ENCODE data around the gene KCNN3.

Gene KCNN3

DNA sequence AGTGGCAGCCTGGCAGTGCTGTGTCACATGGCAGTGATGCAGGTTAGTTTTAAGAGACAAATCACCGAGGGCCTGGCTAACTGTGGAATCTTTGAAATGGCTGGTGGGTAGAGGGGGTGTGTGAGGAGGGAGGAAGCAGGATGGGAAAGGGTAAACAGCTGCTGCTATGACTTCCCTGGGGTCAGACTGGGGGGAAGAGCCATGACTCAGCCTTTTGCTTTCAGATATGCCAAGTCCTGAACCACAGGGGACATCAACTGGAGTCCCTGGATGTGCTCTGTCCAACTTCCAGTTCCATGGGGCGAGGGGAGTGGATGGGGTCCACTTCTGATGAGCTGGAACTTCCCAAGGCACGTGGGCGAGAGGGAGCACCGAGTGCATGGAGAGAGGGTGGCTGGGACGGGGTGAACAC, 141.0 kb downstream of the KCNN3 start:
- no peak for DNase-seq (ENCODE audit: low read depth in 3 of 3)

DNA sequence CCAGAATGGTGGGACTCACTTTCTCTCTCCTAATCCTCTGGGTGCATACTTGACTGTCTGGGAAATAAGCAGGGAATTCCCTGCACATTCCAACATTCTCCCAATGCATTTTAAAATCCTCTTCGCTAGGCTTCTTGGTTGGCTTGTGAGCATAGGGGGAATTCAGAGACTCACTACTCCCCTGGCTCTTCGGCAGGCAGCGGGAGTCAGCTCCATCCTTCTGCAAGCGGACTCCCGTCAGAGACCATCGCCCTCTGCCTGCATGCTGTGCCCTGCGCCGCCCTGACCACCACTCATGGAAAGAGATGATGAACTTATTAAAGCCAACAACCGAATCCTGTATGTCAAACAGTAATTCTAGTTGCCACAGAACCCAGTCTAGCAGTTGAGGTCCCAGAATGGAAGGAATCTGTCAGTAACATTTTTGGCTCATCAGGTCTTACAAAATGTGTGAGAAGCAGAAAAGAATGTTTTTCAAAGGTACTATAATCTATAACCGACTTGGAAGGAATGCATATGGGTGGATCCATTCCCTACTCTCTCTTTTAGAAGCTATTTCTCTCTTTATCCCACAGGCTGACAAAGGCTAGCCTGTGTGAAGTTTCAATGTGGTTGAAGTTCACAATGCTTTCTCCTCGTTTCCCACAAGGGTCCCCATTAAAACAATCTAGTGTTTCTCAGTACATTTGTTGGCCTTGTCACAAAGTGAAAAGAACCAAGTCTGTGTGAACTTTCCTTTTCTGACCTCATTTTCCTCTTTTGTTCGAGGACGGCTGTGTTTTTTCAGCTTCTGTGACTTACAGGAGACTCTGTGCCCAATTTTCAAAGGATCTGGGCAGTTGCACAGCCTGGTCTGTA, 143.0 kb downstream of the KCNN3 start:
- DNase-seq (ENCODE audit: low read depth in 3 of 3) = no peak

DNA sequence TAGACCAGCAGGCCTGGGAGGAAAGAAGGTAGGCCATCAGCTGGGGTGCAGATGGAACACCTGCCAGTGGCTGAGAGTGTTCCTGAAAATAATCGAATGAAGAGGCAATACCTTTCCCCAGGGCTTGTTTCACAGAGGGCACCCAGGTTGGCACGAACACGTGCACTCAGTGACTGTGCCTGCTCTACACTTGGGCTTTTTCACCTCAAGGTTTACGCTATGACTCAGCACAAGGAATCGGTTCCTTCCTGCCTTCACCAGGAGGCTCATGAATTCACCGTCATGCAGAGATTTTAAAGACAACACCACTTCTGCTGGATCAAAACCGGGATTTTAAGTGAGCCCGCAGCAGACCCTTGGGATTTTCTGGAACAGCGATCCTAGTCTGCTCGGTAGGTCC, 143.6 kb downstream of the KCNN3 start:
- DNase-seq (ENCODE audit: low read depth in 3 of 3) = no peak

DNA sequence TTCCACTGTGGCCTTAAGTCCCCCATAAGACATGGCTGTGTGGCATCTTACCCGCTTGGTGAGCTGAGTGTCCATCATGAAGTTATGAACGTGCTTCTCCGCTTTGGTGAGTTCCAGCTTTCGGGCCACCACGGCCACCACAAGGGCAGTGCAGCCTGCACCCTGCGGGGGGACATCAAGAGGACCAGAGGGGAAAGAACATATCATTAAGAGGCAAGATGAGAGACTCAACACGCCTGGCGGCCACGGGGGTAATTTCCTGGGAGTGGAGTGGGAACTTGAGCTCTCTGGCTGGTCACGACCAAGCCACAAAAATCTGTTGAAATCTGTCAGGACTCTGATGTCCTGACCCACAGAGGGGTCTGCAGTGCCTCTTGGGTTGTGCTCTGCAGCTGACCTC, 144.2 kb downstream of the KCNN3 start:
- no peak for DNase-seq (ENCODE audit: low read depth in 3 of 3)

DNA sequence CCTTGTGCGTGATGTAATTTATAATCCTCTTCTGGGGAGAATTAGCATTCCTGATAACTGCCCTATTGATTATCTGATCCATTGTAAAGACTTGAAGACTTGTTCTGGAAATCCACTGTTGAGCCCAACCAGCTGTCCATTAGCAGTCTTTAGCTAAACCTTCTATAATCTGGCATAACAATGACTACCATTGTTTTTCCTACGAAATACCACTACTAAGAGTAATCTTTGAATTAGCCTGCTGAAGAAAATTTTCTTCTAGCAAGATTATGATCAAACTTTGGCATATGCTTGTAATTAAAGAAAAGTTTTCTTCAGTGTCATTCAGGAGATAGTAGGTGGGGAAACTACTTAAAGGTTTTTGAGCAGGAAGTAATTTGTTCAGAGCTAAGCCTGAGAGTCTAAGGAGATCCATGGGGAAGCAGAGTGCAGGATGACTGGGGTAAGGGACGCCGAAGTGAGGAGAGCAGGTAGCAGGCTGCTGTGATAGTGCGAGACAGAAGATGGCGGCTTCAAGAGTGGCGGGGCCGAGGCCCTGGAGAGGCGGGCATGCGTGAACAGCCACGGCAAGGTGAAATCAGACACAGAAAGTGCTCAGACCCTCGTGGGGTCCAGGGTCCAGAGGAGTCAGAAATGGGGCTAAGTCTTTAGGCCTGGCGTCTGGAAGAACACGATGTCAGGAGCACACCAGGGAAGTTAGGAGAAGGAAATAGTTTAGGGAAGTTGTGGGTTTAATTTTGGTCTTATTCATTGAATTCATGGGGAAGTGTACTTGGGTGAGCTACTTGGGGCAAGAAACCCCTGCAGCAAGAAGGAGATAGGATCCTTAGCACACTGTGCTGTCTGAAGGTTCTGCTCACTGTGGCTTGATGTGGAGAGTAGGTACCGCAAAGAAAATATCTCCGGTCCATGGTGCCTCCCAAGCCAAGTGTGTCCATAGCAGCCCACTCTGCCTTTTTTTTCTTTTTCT, 149.5 kb downstream of the KCNN3 start:
- no peak for DNase-seq (ENCODE audit: low read depth in 3 of 3)

DNA sequence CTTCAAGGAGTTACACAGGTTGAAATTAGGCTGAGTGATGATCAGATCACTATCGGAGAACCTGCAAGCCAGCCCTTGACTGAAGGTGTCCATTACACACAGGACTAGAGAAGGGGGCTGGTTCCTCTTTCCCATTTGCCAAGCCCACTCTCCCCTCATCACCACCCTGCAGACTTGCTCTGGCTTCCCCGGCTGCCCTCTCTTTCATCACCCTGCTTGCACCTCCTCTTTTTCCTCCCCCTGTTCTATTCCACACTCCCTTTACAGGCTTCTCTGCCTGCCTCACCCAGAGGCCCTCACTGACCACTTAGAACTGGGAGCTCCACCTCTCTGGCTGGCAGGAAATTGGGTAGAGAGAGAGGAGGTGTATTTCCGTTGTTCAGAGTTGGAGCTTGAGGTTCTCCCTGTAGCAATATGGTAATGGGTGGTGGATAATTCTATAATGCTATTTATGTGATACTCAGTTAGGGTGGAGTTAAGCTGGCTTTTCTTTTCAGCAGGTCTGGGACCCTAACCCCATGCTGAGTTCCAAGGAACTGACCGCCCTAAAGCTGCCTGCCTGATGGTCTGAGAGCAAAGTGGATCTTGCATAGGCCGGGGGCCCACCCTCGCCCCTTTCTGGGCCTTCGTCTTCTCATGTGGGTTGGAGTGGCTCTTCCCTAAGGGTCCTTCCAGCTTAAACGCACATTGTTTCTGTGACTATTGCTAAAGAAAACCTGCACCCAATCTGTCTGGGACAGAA, 150.3 kb downstream of the KCNN3 start:
- DNase-seq (ENCODE audit: low read depth in 3 of 3) = no peak

DNA sequence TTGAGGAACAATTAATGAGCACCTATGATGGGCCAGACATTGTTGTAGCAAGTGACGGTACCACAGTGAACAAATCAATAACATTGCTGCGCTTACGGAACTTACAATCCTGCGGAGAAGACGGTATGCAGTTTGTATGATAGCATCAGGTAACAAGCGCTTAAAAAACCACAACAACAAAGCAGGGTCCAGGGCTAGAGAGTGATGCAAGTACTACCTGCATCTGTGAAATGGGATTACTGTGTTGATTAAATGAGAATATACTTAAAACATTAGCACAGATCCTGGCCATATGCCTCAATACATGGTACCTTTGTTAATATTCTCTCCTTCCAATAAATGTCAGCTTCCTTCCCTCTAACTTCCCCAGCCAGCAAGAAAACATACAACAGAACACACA, 151.5 kb downstream of the KCNN3 start:
- no peak for DNase-seq (ENCODE audit: low read depth in 3 of 3)

DNA sequence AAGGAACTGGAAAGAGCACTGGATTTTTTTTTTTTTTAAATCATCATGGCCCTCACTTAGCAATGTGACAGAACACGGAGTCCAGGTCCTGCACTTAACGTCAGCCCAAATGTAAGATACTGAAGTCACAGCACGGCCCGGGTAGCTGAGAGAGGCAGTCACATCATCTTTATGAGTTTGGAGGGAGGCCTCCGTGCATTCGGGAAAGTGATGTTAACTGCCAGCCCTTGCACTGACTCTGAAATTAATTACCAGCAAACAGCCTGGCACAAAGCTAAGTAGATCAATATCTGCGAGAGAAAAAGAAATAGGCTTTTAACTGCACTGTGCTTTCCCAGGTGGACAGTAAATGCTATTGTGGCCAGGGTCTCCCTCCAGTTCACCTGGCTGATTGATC, 152.6 kb downstream of the KCNN3 start:
- DNase-seq (ENCODE audit: low read depth in 3 of 3) = no peak

DNA sequence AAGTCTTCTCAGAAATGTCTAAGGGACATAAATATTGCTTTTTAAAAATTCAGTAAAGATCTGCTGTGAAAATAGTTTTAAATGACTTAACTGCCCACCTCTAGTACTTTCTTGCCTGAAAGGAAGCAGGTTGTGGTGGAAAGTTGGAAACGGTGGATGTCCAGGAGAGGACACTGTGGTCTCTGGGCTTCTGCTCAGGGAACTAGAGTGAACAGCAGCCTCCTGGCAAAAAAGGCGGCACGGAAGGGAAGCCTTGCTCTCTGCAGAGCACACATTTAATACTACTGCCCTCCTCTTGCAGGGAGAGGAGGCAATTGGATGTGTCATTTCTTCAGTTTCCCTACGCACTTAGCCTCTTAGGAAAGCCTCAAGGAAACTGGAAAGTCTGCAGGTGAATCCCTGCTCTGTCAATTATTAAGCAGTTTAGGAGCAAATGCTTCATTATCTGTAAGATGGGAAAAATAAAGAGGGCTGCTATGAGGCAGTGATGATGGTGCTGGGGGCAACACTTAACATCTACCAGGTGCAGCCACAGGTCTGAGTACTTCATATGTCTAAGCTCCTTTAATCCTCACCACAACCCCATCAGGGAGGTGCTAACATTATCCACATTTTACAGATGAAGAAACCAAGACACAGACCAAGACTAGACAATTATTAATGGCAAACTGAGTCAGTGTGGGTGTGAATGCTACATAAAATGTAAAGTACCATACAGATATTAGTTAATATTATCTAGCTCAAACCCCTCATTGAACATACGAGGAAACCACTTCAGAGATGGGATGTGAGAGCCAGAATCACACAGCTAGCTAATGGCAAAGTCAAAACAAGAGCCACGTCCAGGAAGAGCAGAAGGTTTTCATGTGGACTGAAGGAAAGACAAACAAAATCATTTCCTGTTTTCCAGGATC, 153.2 kb downstream of the KCNN3 start:
- no peak for DNase-seq (ENCODE audit: low read depth in 3 of 3)

DNA sequence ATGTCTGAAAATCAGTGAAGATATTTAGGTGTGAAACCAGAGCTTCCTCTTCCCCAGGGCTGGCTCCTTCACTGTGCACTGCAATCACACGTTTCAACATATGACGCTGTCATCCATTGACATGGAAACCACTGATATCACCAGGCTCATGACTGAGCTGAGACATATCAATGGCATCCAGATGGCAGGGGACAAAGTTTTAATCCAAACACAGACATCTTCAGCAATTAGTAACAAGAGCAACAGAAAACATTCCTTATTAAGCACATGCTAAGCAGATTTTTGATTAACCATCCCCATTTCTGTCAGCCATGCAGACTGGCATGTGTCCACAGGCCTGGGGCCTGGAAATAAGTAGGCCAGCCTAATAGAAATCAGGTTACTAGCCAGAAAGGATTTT, 154.1 kb downstream of the KCNN3 start:
- DNase-seq (ENCODE audit: low read depth in 3 of 3) = no peak

DNA sequence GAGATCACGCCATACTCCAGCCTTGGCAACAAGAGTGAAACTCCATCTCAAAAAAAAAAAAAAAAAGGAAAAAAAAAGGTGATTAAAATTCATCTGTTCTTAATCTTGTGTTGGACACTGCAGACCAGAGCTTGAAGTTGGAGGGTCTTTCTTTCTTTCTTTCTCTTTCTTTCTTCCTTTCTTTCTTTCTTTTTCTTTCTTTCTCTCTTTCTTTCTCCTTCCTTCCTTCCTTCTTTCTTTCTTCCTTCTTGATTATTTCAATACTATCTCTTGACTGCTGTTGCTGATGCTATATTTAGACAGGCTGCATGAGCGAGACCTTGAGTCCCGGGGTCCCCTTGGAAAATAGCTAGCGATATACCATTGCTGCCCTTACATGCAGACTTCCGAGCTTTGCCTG, 154.7 kb downstream of the KCNN3 start:
- no peak for DNase-seq (ENCODE audit: low read depth in 3 of 3)

DNA sequence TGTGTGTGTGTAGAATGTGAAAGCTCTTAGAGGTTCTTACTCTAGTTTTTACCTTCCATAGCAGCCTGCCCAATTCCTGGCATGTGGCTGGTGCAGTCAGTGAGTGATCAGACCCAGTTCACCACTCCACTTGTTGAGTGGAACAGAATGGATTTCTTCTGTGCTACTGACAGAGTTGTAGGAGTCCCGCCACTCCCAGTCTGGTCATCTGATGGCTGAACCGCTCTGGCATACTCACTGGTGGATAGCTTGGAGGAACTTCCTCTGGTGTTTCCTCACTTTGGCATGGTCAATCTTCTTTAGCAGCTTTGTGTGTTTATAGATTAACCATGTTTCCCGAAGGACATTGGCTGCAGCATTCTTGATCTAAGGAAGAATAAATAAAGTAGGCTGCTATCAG, 155.4 kb downstream of the KCNN3 start:
- no peak for DNase-seq (ENCODE audit: low read depth in 3 of 3)

DNA sequence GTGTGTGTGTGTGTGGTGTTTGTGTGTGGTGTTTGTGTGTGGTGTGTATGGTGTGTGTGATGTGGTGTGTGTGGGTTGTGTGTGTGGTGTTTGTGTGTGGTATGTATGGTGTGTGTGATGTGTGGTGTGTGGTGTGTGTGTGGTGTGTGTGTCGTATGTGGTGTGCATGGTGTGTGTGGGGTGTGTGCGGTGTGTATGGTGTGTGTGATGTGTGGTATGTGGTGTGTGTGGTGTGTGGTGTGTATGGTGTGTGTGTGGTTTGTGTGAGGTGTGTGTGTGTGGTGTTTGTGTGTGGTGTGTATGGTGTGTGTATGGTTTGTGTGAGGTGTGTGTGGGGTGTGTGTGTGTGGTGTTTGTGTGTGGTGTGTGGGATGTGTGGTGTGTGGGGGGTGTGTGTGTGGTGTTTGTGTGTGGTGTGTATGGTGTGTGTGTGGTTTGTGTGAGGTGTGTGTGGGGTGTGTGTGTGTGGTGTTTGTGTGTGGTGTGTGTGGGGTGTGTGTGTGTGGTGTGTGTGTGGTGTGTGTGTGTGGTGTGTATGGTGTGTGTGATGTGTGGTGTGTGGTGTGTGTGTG, 155.9 kb downstream of the KCNN3 start:
- no peak for DNase-seq (ENCODE audit: low read depth in 3 of 3)

DNA sequence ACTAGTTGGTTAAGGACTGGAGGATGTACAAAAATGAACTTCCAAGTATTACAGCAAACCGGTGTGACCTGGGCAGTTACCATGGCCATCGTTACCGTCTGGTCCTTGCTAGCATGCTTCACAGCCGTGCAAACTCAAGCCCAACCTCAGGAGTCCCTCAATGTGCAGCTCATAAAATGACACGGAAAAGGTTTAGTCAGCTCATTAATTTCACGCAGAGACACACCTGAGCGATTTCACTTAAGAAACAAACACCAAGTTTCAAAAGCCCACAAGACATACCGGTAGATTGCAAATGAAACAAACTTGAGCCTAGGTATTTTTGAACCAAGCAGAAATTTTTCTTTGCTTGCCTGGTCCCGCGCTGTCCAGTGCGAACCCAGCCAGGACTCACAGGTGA, 157.1 kb downstream of the KCNN3 start:
- DNase-seq (ENCODE audit: low read depth in 3 of 3) = no peak

DNA sequence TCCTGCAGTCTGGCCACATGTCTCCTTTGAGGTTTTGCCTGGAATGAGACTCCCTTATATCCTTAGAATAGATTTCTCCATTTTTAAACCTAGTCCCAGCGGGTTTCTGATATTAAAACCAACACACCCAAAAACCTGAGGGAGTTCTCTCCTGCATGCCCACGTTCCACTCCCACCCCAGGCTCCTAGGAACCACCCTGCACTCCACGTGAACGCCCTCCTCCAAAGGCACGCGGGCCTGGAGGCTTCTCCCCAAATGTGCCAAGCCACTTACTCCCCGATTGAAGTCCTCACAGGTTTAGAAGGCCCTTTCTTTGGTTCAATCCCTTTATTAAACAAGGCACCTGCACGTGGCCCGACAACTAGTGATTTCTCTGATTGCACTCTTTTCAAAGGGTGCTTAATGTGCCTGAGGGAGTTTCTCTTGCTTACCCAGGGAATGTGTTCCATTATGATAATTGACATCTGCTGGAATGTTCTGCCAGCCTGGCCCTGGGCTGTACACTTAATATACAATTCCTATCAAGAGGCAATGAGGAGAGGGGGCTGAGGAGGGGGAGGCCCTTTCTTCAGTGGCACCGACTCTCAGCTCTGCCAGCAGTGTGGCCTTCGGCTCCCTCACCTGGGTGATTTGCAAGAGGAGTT, 157.8 kb downstream of the KCNN3 start:
- DNase-seq (ENCODE audit: low read depth in 3 of 3) = no peak

DNA sequence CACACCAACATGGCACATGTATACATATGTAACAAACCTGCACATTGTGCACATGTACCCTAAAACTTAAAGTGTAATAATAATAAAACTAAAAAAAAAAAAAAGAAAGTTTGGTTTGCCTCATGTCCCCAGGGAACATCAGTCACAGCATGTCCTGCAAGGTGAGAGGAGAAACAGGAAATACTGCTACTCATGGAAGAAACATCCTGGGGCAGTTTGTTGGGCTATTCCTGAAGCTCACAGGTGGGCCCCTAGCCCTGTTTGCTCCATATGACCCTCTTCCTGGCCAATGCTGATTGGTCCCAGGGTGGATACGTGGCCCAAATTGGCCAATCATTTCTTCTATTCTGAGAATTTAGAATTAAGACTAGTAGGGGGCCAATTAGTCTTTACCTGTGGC, 158.7 kb downstream of the KCNN3 start:
- DNase-seq (ENCODE audit: low read depth in 3 of 3) = no peak

DNA sequence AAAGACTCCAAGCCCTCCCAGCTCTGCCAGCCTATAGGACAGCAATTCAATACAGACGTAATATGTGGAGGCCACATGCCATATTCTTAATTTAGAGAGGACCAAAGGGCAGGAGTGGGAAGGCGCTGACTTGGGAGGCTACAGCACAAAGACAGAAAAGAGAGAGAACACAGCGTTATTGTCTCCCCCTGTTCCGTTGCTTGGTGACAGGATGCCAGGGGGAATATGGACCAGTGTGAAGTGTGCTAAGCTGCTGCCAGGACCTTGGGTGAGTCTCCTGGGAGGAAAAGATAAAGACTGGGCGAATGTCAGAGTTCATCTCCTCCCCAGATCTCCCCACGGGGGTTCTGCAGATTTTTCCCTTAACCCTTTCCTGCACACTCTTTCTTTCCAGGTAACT, 160.0 kb downstream of the KCNN3 start:
- DNase-seq (ENCODE audit: low read depth in 3 of 3) = no peak

DNA sequence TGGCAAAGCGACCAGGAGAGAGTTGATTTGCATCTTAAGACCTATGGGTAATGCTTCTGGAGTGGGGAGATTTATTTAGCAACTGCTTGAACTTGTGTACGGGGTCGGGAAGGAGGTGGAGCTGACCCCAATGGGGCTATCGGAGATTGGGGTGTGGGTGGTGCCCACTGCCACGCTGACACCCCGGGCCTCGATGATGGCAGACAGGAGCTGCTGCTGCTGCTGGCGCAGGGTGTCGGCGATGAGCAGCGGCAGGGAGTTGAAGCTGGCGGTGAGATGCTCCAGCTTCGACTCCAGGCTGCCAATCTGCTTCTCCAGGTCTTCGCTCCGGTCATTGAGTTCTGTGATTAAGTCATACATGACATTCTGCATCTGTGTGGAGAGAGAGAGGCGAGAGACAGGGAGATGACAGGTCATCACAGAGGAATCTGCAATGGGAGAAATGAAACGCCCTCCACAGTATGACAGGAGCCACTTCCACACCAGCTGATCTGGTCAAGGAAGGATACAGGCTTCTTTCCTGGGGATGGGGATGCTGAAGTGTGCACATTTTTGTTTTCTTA, 162.1 kb downstream of the KCNN3 start:
- no peak for DNase-seq (ENCODE audit: low read depth in 3 of 3)

DNA sequence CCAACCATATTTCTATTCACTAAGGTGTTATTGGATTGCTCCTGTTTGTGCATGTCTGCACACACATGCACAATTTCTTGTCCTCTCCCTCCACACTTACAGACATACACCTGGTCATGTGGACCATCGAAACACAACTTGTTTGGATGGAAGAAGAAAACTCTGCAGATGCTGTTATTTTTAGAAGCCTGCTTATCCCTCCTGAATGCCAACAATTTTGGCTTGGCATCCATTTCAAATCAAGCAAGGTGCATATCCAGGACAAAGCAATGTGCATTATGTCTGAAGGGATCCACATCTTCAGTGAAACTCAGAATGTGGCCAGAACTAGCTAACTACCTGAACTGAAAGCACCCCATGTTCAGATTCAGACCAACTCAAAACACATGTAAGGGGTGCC, 163.2 kb downstream of the KCNN3 start:
- DNase-seq (ENCODE audit: low read depth in 3 of 3) = no peak

DNA sequence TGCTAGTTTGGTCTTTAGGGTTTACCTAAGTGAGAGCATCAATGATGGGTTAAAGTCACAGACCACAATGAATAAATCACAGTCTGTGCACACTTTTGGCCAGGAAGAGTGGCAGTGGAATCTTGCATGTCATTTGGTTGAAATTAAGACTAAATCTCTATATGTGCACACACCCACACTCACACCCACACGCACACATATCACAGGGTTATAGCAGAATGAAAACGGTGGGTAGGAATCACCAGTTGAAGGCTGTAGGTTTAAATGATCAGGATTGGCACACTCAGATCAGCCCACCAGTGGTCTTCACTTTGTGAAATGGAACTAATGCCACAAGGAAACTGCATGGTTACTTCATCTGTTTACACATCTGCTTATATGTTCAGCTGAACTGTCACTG, 164.5 kb downstream of the KCNN3 start:
- DNase-seq (ENCODE audit: low read depth in 3 of 3) = no peak
